ENCODE measurements around the gene PEX14. TPM values are rescaled to one million over a fixed set of nuclear protein-coding genes. Genes with fewer than 3 reads are reported as not detected.

Gene PEX14
- total RNA-seq, 1 experiment from 2014 or later = 36.0 TPM

DNA sequence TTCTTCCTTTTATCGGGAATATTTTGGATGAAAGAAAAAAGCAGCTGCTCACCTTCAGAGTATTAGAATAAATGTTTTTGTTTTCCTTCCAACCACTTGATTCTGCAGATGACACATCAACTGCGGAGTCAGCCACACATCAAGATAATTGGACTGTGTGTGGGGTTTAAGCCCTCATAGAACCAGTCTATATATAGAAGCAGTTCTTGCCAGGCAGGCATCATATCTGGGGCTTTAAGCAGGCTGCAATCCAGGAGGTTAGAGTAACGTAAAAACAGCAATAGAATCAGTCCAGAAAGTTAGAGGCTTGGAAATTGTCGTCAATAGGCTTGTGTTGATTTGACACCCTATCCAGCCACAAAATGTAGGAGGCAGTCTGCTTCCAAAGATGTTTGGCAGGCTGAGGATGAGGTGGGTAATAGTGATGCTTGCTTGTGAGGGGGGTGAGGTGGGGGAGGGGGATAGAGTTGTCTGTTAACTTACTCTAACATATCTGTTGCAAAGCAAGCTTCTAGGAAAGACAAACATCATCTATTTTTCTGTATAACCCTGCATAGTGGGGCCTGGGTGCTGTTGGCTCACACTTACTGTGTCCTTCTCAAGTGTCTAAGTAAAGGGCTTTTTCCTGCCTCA lies 64.8 kb downstream of the PEX14 start:
- no peak for DNase-seq (ENCODE audit: low read depth, low spot score)
- Histone ChIP-seq H3K27ac (ENCODE audit: low read length) (no peak overlapping the region), H3K9me3 (ENCODE audit: control insufficient read depth, insufficient read depth, low read depth, low read length) (no peaks in the 10 kb centered on the region), H3K27me3 (ENCODE audit: control insufficient read depth, insufficient read depth, low read length) (no peaks in the 10 kb centered on the region), H3K4me1 (ENCODE audit: control insufficient read depth, insufficient read depth, low read length) (no peaks in the 10 kb centered on the region; the same call in 1 of the 2 replicates), H3K36me3 (ENCODE audit: control insufficient read depth, insufficient read depth, low read length) (no peaks in the 10 kb centered on the region; the same call in 1 of the 2 replicates), H3K4me3 (ENCODE audit: low read depth in 2 of 2, low read length in 2 of 2) (no peak overlapping the region)
- TF ChIP-seq TCF7L2 (IDR thresholded peaks at IDR 0.05; ENCODE audit: low read depth, low read length) (no peak), POLR2AphosphoS5 (IDR thresholded peaks at IDR 0.05; ENCODE audit: low read depth, low read length) (no peak), SIN3A (IDR thresholded peaks at IDR 0.05; ENCODE audit: borderline replicate concordance, insufficient read depth, low read depth, low read length) (no peak), CTCF (IDR thresholded peaks at IDR 0.05) (no peak)
- TF ChIP-seq, protein P1, sequence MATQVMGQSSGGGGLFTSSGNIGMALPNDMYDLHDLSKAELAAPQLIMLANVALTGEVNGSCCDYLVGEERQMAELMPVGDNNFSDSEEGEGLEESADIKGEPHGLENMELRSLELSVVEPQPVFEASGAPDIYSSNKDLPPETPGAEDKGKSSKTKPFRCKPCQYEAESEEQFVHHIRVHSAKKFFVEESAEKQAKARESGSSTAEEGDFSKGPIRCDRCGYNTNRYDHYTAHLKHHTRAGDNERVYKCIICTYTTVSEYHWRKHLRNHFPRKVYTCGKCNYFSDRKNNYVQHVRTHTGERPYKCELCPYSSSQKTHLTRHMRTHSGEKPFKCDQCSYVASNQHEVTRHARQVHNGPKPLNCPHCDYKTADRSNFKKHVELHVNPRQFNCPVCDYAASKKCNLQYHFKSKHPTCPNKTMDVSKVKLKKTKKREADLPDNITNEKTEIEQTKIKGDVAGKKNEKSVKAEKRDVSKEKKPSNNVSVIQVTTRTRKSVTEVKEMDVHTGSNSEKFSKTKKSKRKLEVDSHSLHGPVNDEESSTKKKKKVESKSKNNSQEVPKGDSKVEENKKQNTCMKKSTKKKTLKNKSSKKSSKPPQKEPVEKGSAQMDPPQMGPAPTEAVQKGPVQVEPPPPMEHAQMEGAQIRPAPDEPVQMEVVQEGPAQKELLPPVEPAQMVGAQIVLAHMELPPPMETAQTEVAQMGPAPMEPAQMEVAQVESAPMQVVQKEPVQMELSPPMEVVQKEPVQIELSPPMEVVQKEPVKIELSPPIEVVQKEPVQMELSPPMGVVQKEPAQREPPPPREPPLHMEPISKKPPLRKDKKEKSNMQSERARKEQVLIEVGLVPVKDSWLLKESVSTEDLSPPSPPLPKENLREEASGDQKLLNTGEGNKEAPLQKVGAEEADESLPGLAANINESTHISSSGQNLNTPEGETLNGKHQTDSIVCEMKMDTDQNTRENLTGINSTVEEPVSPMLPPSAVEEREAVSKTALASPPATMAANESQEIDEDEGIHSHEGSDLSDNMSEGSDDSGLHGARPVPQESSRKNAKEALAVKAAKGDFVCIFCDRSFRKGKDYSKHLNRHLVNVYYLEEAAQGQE (IDR thresholded peaks at IDR 0.05; ENCODE audit: insufficient read depth in 1 of 2, low read depth in 2 of 2, low read length in 1 of 2) = no peak
- in situ Hi-C loops (cut with HindIII; ENCODE audit: low pct_unique_long_range_greater_than_20kb, low sequenced_read_pairs) = no loop called here
- intact Hi-C loops (cut with micrococcal nuclease; ENCODE audit: unreplicated experiment) = no loop called here
- POLR2A ChIA-PET = interaction anchor here (0.7 kb wide), 1 partner anchor 588 kb away, joined by 3 read pairs; no protein-coding TSS in a partner anchor
- CTCF ChIA-PET = no interaction called here
- no peak for ATAC-seq
- BruUV-seq (replicated peaks) = no TSS peak

GRCh38 chr1:10540277-10541005 lies 65.7 kb downstream of the PEX14 start:
- Histone ChIP-seq H3K4me3 (ENCODE audit: low read depth in 2 of 2, low read length in 2 of 2) (no peak overlapping the region), H3K27me3 (ENCODE audit: control insufficient read depth, insufficient read depth, low read length) (no peaks in the 10 kb centered on the region), H3K36me3 (ENCODE audit: control insufficient read depth, insufficient read depth, low read length) (no peaks in the 10 kb centered on the region; the same call in 1 of the 2 replicates), H3K27ac (ENCODE audit: low read length) (no peak overlapping the region), H3K4me1 (ENCODE audit: control insufficient read depth, insufficient read depth, low read length) (no peaks in the 10 kb centered on the region; the same call in 1 of the 2 replicates), H3K9me3 (ENCODE audit: control insufficient read depth, insufficient read depth, low read depth, low read length) (no peaks in the 10 kb centered on the region)
- no peak for ATAC-seq
- TF ChIP-seq TCF7L2 (IDR thresholded peaks at IDR 0.05; ENCODE audit: low read depth, low read length) = no peak
- TF ChIP-seq CTCF (IDR thresholded peaks at IDR 0.05) = no peak
- TF ChIP-seq POLR2AphosphoS5 (IDR thresholded peaks at IDR 0.05; ENCODE audit: low read depth, low read length) = no peak
- TF ChIP-seq, protein P1 (IDR thresholded peaks at IDR 0.05; ENCODE audit: insufficient read depth in 1 of 2, low read depth in 2 of 2, low read length in 1 of 2) = no peak
- TF ChIP-seq SIN3A (IDR thresholded peaks at IDR 0.05; ENCODE audit: borderline replicate concordance, insufficient read depth, low read depth, low read length) = no peak
- no peak for DNase-seq (ENCODE audit: low read depth, low spot score)
- ChIA-PET CTCF (no interaction called here), POLR2A (interaction anchor here (0.5 to 0.7 kb wide), 2 partner anchors 252 to 1630 kb away, joined by 3 to 7 read pairs; no protein-coding TSS in a partner anchor)
- intact Hi-C loops (cut with micrococcal nuclease; ENCODE audit: unreplicated experiment) = no loop called here
- in situ Hi-C loops (cut with HindIII; ENCODE audit: low pct_unique_long_range_greater_than_20kb, low sequenced_read_pairs) = no loop called here
- no TSS peak for BruUV-seq (replicated peaks)

Measured in Panc1 (cell line).